B cell (primary cell): Measurements from ENCODE around the gene CFTR.

Experiments
- CTCF ChIP-seq: fragments of 200-600 bp; IDR thresholded peaks from one replicate; pipeline ENCODE4 v1.8.0; 2022; ENCODE audit warnings: antibody characterized with exemption, mild to moderate bottlenecking
- EZH2 ChIP-seq: IDR thresholded peaks from 2 replicates; pipeline ENCODE4 v1.6.1; 2012; ENCODE audit warnings: borderline replicate concordance, low read depth, mild to moderate bottlenecking, moderate library complexity, low read length; ENCODE audit not compliant: insufficient read depth, poor library complexity, severe bottlenecking

- TF ChIP-seq CTCF (no peak), EZH2 (no peak)
Observed at GRCh38 chr7:117548035-117548434, 68.2 kb downstream of the CFTR start.
